Pulmonary artery endothelial cell (primary cell): Measurements from ENCODE around the gene SH3BGRL2. TPM values are rescaled to one million over a fixed set of nuclear protein-coding genes. Genes with fewer than 3 reads are reported as not detected.
A peak's percentile ranks its signal among the peaks of the same experiment; 100 is the strongest.
"Not testable (repeated sequence)": the region's sequence is repeated elsewhere in the genome, so short reads cannot be mapped to it uniquely, and the experiment has no call there.

Experiments
- DNase-seq: peaks from one replicate; pipeline ENCODE4 v3.0.0-alpha.2; 2011; ENCODE audit warnings: low read depth, low spot score
- total RNA-seq: library from RNA; depleted of rRNA; stranded (reverse); fragments of >200 nt; gene quantifications from 2 replicates; pipeline ENCODE4 v1.2.3, GENCODE V29; 2014

Gene SH3BGRL2
- total RNA-seq, 1 donor from 2014 or later: 24.4 TPM

DNA sequence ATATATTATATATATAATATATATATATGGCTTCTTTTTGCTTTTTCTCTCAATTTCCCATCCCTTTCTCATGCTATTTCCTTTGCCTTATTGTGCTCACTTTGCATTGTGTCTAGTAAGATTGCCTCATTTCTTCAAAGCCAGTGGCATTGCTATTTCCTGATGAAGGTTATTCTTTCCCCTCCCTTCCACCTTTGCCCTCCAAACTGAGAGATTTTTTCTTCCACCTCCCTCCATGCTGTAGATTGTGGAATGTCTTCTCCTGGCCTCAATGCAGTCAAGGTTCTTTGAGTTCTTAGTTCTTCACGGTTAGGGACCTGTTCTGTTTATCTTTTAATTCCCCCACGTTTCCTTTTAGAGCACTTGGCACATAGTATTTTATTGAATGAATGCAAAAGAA, 17.2 kb downstream of the SH3BGRL2 start:
- no peak for DNase-seq

DNA sequence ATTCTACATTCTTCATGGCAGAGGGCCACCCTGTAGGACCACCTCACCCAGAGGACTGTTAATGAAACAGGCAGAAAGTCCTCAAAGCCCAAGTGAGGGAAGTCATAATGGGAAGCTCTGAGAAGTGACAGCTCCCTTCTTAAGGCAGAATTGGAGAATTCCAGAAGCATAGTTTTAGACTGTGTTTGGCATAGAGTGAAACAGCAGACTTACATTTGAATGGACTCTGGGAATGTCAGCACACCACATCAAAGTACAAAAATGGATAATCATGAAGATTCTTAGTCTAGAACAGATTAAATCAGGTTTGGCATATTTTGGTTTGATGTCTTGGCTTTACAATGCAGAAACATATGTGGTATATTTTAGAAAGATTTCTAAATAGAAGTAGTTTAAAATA, 17.9 kb downstream of the SH3BGRL2 start:
- no peak for DNase-seq

DNA sequence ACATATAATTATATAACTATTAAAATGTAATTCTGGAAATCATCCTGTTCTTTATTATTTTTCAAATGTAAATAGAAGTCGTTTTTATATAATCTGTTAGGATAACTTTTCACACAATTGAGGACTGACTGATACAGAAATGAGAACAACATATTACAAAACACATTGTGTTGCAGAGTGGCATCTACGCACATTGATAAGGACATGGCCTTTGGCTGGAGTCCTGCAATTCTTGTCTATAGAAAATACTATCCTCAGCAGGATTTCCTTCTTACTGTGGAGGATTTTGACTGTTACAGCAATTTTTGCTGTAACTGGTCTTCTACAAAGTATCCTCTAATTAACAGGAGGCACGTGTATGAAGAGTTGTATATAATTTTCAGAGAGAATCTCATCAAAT, 19.8 kb downstream of the SH3BGRL2 start:
- DNase-seq: no peak

DNA sequence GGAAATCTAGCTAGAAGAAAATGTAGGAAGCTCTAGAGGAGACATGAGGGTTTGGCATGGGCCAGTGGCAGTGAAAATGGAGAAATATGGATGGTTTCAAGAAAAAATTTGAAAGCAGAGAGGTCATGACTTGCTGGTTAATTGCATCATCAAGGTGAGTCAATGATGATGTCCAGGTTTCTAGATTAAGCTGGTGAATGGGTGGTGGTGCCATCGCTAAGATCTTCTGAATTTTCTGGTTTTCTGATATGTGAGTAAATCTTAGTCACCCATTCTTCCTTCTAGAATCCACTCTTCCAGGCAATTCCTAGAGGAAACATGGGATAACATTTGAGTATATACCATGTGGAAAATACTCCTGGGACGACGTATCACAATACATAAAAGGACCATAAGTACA, 25.0 kb downstream of the SH3BGRL2 start:
- no peak for DNase-seq

DNA sequence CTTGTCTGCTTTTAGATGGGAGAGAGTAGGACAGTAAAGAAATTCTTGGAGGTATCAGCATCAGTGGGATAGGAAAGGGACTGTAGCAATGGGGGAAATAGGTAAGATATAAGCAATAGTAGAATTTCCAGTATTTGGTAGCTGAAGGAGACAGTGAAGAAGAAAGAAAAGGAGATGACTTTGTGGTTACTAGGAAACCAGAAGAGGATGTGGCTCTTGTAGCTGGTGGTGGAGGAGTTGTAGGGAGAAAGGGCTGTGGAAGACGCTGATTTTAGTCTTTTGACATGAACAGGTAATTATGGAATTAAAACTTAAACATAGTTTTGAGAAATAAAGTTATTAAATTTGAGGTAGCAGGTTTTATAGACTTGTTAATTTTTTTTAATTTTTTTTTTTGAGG, 26.1 kb downstream of the SH3BGRL2 start:
- DNase-seq: no peak

DNA sequence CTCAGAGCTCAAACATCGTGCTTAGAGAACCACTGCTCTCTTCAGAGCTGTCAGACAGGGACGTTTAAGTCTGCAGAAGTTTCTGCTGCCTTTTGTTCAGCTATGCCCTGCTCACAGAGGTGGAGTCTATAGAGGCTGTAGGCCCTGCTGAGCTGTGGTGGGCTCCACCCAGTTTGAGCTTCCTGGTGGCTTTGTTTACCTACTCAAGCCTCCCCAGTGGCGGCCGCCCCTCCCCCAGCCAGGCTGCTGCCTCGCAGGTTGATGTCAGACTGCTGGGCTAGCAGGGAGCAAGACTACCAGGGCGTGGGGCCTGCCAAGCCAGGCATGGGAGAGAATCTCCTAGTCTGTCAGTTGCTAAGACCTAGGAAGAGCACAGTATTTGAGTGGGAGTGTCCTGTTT, 32.5 kb downstream of the SH3BGRL2 start:
- DNase-seq: not testable (repeated sequence)

DNA sequence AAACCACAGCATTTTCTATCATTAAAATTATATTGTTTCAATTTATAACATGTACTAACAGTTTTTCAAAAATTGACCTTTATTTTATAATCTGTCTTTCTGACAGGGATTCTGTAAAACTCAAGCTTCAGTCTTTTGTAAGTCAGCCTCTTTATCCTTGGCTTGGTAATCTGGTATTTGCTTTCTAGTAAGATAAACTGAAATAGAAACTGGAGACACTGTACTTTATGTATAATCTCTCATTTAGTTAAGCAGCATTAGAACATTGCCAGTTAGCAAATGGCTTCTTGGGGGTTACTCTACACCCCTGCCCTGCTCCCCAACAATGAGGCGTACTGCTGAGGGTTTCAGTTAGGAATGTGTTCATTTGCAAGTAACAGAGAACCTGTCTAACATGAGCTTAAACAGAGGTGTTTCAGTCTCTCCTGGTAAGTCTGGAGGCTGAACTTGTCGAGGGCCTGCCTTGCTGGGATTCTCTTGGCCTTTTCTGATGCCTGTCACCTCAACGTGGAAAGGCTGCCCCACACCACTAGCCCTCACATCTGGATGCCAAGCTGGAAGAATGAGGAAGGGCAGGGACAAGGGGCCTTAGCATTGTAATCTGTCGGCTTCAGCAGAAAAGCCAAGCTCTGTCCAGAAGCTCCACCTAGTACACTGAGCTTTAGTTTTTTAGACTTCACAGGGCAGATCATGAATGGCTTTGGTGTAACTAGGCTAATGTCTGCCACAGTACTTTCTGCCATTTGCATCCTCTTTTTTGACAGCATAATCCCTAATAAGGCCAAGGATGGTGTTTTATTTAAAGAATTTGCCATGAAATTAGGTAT, 34.8 kb downstream of the SH3BGRL2 start:
- DNase-seq: no peak

DNA sequence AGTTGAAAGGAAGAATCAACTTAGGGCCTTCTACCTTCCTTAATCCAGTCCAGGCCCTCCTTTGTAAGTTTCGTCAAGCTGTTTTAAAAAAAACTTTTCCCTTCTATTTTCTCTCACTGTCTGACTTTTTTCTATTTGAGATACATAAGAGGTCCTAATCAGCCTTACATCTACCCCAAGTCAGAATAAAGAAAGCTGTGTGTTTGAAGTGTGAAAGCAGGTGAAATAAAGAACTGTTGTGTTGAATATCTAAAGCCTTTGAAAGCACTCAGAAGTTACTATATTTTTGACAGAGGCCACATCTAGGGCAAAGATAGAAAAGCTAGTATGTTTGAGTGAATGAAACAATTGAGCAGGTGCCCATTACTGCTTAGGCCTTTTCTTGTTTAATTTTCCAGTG, 35.5 kb downstream of the SH3BGRL2 start:
- no peak for DNase-seq

DNA sequence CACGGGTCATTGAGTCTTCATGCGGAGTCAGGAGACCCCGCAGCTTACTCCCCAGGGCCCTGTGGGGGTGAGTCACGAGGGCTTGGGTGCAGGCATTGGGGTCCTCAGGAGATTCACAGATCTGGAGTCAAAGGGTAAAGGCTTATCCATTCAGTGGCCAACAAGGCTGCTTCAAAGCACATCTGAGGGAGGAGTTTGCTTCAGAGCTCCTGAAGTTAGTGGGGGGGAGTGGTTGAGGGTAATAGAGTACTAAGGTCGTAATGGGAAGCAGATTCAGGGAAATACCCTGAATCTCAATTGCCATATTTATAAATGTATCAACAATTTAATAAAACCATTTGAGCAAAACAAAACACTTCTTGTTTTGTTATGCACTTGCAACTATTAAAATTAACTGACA, 37.3 kb downstream of the SH3BGRL2 start:
- no peak for DNase-seq

DNA sequence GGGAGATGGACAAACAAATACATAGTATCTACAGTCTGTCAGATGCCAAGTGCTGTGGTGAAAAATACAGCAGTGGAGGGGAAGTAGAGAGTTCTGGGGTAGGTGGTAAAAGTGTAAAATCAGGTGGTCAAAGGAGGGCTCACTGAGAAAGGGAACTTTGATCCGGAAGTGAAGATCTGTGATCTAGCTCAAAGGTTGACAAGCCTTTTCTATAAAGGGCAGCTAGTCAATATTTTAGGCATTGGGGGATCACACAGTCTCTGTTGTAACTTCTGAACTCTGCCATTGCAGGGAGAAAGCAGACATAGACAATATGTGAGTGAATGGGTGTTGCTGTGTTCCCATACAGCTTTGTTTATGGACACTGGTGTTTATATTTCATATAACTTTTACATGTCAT, 38.6 kb downstream of the SH3BGRL2 start:
- no peak for DNase-seq

DNA sequence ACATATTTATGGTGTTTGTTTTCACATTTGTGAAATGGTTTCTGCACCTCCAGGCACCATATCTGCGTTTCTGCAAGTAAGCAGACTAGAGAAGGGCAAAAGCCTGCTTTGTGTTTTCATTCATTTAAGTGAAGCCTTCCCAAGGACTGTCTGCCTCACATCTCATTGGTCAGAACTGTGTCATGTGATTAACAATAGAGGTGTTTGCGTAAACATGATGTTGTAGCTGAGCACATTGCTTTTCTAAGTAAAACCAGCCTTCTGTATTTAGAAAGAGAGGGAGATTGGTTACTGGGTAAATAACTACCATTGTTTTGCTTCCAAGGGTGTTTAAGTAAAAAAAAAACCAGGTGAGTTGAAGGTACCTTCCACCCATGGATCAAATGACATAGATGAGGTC, 39.7 kb downstream of the SH3BGRL2 start:
- no peak for DNase-seq

DNA sequence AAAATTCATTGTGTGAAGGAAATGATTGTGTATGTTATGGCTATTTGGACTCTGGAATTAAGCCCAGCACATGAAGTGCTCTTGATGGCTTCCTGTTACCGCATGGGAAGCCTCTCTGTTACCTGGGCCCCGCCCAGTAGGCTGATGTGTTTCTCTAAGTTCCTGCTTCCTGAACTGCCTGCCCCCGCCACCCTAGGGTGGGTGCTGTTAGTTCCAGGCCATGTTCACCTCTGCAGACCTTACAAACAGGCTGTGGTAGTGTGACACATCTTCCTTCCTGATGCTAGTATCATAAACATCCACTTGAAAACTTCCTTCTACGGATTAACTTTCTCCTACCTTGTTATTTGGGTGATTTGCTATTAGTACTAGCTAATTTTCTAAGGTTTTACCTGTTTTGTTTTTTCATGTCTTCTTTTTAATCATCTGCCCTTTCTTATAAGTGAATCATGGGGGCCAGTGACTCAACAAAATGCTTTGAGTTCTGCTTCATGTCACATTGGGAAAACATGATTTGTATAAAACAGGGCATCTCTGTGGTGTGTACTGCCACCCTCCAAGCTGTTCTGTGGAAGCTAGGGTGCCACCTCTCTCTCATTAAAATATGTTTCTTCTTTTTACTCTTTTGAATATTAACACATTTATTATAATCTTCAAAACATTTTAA, 40.6 kb downstream of the SH3BGRL2 start:
- peak; percentile 8 for DNase-seq

DNA sequence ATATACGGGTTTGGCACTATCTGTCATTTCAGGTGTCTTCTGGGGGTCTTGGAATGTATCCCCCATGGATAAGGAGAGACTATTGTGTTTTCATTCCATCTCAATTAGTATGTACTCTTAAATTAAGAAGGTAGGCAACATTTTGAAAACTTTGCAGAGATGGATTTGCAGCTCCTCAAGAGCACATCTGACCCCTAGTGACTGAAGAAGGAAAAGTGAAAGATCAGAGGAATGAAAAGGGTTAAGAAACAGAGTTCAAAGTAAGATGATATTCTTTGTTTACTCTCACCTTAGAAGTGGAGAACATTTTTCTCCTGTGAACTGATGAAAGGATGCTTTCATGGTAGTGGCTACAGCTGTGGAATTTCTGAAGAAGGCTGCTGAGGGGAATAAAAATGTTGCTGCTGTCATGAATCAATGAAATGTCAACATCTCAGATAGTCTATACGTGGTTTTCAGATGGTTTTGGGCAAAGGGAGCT, 41.5 kb downstream of the SH3BGRL2 start:
- DNase-seq: no peak

DNA sequence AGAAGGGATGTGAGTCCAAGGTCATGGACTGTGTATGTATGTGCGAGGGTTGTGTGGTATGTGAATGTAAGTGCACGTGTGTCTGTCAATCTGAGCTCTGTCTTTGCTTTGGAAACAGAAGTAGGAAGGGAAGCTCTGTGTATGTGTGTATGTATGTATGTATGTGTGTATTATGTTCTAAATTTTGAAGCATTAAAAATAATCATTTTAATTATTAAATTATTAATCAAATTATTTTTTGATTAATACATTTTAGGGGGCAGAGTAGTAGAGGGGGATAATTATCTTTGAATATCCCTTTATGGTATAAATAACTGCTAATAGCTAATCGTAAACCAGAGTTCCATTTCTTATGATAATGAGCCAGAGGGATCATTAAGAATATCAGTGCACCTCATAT, 42.8 kb downstream of the SH3BGRL2 start:
- no peak for DNase-seq

DNA sequence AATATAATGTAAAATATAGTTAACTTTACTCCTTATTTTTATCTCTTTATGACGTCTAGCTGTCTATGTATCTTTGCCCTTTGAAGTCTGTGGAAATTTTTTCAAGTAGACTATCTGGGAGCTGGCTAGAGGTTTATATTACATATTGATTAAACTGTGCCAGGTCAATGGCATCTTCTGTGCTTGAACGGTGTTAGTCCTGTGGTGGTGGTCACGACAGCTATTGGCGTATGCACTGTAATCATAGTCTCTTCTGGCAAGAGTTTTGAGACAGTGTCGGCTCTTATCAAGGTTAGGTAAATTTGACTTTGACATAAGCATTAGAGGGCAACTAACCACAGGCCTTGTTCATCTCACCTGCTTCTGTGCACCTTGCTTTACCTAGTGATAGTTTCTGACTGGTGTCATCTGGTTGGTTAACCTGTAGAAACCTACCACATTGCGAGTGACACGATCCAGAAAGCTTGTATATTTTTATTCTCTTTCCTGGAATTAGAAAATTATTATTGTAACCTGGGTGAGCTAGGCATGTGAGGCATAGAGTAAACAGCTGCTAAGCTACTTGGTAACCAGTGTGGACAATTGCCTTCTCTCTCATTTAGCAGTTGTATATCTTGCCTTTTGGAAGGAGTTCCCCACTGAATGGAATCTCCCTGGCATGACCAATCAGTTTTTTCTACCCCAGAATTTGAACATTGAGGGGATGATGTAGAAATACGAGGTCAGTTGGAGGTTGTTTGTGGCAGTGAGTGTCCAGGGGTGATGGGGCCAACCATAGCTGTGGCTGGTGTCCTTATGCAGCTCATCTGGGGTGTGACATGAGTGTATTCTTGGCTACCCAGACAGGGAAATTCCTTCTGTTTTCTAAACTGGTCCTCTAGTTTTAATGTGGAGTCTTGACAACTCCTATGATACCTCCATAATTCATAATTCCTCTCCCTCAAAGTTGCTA, 45.9 kb downstream of the SH3BGRL2 start:
- no peak for DNase-seq

DNA sequence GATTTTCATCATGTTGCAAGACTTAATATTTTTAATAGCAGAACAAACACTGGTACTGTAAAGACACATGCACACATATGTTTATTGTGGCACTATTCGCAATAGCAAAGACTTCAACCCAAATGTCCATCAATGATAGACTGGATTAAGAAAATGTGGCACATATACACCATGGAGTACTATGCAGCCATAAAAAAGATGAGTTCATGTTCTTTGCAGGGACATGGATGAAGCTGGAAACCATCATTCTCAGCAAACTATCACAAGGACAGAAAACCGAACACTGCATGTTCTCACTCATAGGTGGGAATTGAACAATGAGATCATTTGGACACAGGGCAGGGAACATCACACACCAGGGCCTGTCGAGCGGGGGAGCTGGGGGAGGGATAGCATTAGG, 51.6 kb downstream of the SH3BGRL2 start:
- DNase-seq: not testable (repeated sequence)

DNA sequence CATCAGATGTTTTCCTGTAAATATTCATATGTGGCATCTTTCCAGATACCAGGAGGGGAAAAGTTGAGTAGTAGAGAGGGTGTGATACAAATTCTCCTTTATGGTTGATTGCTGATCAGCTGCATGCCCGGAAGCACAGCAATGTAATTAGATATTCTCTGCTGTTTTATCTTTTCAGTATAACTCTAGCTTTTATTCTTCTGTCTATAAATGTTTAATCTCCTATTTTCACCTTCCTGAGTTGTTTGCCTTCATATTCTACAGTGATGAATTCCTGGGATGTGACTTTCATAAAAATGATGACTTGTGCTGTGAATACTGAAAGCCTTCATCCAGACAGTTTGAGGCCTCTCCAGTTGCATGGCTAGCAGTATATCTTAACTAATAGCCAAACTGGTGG, 53.7 kb downstream of the SH3BGRL2 start:
- DNase-seq: no peak

DNA sequence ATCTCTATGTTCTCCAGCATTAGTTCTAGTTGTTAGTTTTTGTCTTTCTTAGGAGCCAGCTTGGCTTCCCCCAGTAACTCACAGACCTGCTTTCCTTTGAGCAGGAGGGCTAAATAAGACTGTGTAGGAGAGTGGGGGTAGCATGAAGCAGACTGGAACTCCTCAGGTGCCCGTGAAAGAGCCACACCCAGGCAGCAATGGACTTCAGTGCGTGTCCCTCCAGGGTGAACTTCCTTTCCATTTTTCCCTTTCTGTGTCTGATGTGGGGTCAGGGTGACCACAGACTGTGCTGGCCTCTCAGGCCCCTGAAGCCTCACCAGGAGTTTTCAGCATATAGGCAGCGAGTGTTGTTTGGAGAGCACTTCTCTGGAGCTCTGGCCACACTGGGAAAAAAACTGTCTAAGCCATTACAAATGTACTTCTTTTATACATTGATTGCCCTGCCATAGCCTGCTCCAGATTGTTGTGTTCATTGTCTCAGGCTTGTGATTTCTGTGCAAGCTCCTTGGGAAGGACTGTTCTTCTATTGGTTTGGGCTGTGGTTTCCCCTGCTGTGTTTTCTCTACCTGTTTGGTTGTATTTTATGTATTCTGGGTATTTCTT, 55.7 kb downstream of the SH3BGRL2 start:
- DNase-seq: no peak

DNA sequence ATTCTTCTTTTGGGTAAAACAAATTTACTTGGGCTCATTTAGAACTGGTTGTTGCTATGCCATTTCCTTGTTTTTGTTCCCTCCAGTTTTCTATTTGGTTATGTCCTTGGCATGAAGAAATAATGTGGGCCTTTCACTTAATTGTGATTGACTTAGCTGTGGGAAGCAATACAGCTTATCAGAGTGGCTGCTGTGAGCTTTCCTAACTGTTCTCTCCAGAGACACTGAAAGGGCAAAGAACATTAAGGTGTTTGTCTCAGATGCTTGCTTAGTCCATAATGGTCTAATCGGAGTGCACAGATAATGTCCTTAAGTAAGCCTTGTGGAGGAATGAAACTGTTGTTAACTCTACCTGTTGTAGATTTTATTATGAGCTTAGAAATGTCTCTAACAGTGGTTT, 56.6 kb downstream of the SH3BGRL2 start:
- DNase-seq: no peak

DNA sequence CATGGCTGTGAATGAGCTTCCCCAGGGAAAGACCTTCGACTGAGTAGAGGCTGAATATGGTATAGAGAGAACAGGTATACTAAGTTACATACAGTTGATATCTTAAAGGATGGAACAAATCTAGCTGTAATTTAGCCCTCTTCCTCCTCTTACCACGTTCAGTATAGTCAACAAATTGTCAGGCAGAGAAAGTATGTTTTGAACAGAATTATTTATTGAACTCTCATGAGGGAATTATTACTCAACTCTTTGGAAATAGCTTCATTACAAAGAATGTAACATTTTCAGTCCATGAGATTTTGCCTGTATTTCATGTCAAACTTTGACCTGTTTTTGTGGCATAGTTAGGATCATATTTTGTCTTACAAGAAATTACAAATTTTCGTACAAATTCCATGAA, 63.0 kb downstream of the SH3BGRL2 start:
- DNase-seq: no peak

DNA sequence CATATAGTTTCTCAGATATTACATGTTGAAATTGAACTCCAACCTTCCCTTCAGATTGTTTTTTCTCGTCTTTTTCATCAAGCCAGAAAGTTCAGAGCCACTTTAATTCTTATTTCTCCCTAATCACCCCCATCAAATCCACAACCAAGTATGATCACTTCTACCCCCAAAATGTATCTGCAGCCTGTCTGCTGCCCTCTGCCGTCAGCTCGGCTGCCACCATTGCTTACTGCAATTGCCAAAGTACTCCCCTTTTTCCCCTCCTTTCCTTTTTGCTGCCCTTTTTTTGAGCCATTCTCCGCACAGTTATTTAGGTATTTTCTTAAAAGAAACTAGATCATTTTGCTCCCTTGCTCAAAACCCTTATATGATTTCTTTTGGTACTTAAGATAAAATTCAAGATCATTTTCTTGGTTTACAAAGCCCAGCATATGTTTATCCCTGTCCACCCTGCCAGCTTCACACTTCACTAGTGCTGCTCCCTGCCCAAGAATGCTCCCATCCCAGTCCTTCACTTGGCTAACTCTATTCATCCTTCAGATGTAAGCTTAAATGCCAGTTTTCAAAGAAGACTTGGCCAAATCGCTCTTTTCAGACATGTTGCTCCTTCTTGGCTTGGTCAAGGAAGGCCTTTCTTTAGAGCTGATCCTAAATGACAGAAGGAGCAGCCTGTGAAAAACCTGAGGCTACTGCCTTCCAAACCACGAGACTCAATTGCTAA, 63.7 kb downstream of the SH3BGRL2 start:
- DNase-seq: no peak
